HCT116 (cell line): ENCODE results near the gene PTPRC.

ENCODE experiments used
- CBX3 ChIP-seq: IDR thresholded peaks from 2 replicates; pipeline ENCODE4 v1.6.1; 2012; ENCODE audit warnings: low read depth
- CTCF ChIP-seq, 3 experiments: fragments of 200-600 bp in 1 of 3; sonication (generic) in 1 of 3; IDR thresholded peaks in 2 of 3; conservative IDR thresholded peaks in 1 of 3; 2 replicates each; pipeline ENCODE4 v1.5.1; 2012 to 2017; ENCODE audit warnings: low read depth in 2 of 3, low read length in 2 of 3, antibody characterized with exemption in 1 of 3, borderline replicate concordance in 1 of 3, control low read depth in 1 of 3, mild to moderate bottlenecking in 1 of 3, mixed read lengths in 1 of 3, mixed run types in 1 of 3, moderate library complexity in 1 of 3; ENCODE audit not compliant: insufficient read depth in 1 of 3
- EGR1 ChIP-seq: IDR thresholded peaks from 2 replicates; pipeline ENCODE4 v1.6.1; 2012; ENCODE audit warnings: low read depth
- EZH2 ChIP-seq: fragments of 200-600 bp; sonication (generic); IDR thresholded peaks from 2 replicates; pipeline ENCODE4 v1.6.1; 2017; ENCODE audit warnings: antibody characterized with exemption, mixed run types
- EZH2phosphoT487 ChIP-seq: fragments of 200-600 bp; IDR thresholded peaks from 2 replicates; pipeline ENCODE4 v1.6.1; 2018; ENCODE audit warnings: antibody characterized with exemption, borderline replicate concordance
- JUND ChIP-seq: IDR thresholded peaks from 2 replicates; pipeline ENCODE4 v1.6.1; 2012
- POLR2A ChIP-seq: IDR thresholded peaks from 2 replicates; pipeline ENCODE4 v1.7.0; 2011; ENCODE audit warnings: borderline replicate concordance; ENCODE audit not compliant: insufficient read depth, insufficient read length; ENCODE audit errors: extremely low read depth
- REST ChIP-seq: IDR thresholded peaks from 2 replicates; pipeline ENCODE4 v1.6.1; 2012; ENCODE audit warnings: low read depth
- YY1 ChIP-seq: IDR thresholded peaks from 2 replicates; pipeline ENCODE4 v1.6.1; 2011; ENCODE audit warnings: low read length, low read depth, moderate library complexity, mild to moderate bottlenecking; ENCODE audit not compliant: insufficient replicate concordance; ENCODE audit errors: extremely low read depth
- ZBTB33 ChIP-seq: IDR thresholded peaks from 2 replicates; pipeline ENCODE4 v1.6.1; 2011; ENCODE audit warnings: mild to moderate bottlenecking, low read length, moderate library complexity; ENCODE audit not compliant: insufficient replicate concordance; ENCODE audit errors: extremely low read depth

GRCh38 chr1:198761859-198762616 is 123.2 kb downstream of the PTPRC start:
- TF ChIP-seq ZBTB33 (no peak), POLR2A (no peak), EZH2phosphoT487 (no peak), CTCF (IDR thresholded peaks at IDR 0.05 in 2 of 3, conservative IDR thresholded peaks at IDR 0.05 in 1 of 3; ENCODE audit: borderline replicate concordance in 1 of 3, insufficient read depth in 1 of 3, low read depth in 2 of 3, low read length in 2 of 3) (no peak), CBX3 (no peak), REST (no peak), JUND (no peak), YY1 (no peak), EGR1 (no peak), EZH2 (no peak)
